Stimulated activated CD8-positive, alpha-beta memory T cell treated with anti-CD3 and anti-CD28 coated beads, Interleukin-4, amount 100 ng/mL, for 1 hour (primary cell): ENCODE results near the gene AGO3.
"Not testable (repeated sequence)": the region's sequence is repeated elsewhere in the genome, so short reads cannot be mapped to it uniquely, and the experiment has no call there.

ENCODE experiments used
- DNase-seq, 2 donors: peaks; one replicate each; pipeline ENCODE4 v3.0.0-alpha.2; 2020; ENCODE audit warnings: low read depth in 2 of 2, low spot score in 1 of 2

The AGO3 gene

DNA sequence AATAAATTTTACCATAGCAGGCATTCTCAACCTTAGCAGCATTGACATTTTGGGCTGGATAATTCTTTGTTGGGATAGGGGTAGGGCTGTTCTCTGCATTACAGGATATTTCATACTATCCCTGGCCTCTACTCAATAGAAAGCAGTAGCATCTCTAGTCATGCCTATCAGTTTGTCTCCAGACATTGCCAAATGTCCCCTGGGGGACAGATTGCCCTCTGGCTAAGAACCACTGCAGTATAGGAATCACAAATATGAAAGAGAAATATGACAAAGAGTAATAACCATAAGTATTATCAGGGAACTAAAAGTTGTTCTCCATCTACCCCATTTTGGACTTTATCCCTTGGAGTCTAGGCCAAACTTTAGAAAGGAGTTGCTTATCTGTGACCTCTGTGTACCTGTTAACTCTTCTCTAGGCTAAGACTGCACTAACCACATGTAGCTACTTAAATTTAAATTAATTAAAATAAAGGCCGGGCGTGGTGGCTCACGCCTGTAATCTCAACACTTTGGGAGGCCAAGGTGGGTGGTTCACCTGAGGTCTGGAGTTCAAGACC is 76.1 kb downstream of the AGO3 start:
- DNase-seq: no peak

GRCh38 chr1:36007741-36008140 is 76.8 kb downstream of the AGO3 start:
- no peak for DNase-seq

DNA sequence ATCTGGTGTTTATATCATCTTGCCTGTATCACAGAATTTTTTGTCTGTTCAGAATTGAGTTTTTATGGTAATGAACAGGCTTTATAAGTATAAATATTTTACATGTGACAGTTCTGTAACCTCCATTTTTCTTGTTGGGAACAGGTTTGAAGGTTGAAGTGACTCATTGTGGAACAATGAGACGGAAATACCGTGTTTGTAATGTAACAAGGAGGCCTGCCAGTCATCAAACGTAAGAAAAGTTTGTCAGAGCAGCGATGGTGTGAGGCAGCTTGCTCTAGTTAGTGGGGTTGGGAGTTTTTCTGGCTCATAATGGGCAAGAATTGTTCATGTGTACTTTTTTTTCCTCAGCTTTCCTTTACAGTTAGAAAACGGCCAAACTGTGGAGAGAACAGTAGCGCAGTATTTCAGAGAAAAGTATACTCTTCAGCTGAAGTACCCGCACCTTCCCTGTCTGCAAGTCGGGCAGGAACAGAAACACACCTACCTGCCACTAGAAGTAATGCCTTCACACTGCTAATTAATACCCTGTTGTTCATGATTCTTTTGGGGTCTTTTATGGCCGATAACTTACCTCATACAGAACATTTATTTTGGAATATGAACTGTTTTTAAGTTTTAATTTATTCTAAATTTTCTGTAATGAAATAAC is 77.8 kb downstream of the AGO3 start:
- DNase-seq: no peak

GRCh38 chr1:36014722-36015220 is 83.9 kb downstream of the AGO3 start:
- no peak for DNase-seq

GRCh38 chr1:36016686-36017085 is 85.8 kb downstream of the AGO3 start:
- no peak for DNase-seq

DNA sequence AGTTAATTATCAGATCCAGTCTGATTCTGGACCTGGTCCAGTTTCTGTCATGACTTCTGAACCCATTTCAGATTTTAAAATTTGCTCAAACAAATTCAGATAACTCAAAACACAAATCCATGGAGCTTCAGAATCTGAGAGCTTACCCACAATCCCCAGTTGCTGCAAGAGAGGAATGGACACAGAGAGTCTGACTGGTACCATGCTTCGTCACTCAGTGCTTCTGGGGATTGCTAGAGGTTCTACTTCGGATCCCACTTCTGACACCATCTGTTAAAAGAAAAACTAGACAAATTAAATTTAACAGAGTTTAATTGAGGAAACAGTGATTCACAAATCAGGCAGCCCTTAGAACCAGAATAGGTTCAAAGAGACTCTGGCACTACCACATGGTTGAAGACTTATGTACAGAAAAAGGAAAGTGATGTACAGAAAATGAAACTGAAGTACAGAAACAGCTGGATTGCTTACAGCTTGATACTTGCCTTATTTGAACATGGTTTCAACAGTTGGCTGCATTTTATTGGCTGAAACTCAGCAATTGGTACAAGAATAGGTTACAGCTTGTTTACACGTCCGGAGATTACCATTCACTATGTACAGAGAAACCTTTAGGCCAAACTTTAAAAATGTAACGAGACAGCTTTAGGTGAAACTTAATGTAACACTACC is 92.3 kb downstream of the AGO3 start:
- no peak for DNase-seq

DNA sequence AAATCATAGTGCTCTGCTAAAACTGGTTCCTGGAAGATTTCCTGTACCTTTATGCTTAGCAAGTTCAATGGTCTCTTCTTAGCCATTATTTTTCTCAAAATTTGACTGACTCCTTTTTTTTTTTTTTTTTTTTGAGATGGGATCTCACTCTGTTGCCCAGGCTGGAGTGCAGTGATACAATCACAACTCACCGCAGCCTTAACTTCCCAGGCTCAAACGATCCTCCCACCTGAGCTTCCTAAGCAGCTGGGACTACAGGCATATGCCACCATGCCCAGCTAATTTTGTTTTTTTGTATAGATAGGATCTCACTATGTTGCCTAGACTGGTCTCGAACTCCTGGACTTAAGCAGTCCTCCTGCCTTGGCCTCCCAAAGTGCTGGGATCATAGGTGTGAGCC is 93.1 kb downstream of the AGO3 start:
- DNase-seq: not testable (repeated sequence)

- DNase-seq: no peak
Observed at GRCh38 chr1:36024847-36025246, 93.9 kb downstream of the AGO3 start.

DNA sequence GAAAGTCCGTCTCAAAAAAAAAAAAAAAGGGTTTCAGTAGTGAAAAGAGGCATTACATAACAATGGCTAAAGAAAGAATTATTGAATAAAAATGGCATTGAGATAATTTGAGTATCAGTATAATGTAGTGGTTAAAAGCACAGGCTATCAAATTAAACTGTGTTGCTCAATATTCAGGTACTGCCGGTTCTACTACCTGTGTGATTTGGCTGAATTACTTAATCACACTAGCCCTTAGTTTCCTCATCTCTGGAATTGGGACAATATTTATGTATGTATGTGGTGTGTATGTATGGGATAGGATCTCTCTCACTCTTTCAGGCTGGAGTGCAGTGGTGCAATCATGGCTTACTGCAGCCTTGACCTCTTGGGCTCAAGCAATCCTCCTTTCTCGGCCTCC is 96.9 kb downstream of the AGO3 start:
- no peak for DNase-seq

GRCh38 chr1:36031441-36031840 is 100.5 kb downstream of the AGO3 start:
- no peak for DNase-seq

GRCh38 chr1:36034692-36035091 is 103.8 kb downstream of the AGO3 start:
- no peak for DNase-seq

GRCh38 chr1:36035154-36035553 is 104.2 kb downstream of the AGO3 start:
- no peak for DNase-seq

DNA sequence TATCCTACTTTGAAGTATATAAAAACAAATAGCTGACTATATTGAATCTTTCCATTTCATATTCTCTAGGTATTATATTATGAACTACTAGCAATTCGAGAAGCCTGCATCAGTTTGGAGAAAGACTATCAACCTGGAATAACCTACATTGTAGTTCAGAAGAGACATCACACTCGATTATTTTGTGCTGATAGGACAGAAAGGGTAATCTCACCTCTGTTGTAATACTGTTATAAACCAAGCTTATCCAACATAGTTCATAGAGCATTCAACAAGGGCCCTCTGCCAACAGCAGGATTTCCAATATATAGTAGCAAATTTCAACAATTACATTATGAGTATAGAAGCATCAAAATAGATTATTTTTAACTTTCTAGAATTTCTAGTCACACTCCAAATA is 109.3 kb downstream of the AGO3 start:
- DNase-seq: no peak

DNA sequence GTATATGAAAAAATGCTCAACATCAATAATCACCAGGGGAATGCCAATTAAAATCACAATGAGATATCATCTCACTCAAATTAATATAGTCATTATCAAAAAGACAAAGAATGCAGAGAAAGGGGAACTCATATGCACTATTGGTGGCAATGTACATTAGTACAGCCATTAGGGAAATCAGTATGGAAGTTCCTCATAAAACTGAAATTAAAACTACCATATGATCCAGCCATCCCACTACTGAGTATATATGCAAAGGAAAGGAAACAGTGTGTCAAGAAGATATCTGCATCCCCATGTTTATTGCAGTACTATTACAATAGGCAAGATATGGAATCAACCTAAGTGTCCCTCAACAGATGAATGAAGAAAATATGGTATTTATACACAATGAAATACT is 120.9 kb downstream of the AGO3 start:
- DNase-seq: no peak

DNA sequence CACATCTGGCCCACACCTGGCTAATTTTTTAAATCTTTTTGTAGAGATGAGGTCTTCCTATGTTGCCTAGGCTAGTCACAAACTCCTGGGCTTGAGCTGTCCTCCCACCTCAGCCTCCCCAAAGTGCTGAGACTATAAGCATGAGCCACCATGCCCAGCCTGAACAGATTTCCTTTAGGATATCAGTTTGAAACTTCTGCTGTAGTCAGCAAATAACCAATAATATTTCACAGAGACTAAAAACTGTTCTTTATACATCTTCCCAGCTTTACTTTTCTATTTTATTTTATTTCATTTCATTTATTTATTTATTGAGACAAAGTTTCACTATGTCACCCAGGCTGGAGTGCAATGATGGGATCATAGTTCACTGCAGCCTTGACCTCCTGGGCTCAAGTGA is 123.1 kb downstream of the AGO3 start:
- DNase-seq: no peak

GRCh38 chr1:36055706-36056105 is 124.8 kb downstream of the AGO3 start:
- no peak for DNase-seq

- no peak for DNase-seq
Observed at GRCh38 chr1:36062315-36062714, 131.4 kb downstream of the AGO3 start.

- no peak for DNase-seq
Observed at GRCh38 chr1:36067871-36068270, 137.0 kb downstream of the AGO3 start.

DNA sequence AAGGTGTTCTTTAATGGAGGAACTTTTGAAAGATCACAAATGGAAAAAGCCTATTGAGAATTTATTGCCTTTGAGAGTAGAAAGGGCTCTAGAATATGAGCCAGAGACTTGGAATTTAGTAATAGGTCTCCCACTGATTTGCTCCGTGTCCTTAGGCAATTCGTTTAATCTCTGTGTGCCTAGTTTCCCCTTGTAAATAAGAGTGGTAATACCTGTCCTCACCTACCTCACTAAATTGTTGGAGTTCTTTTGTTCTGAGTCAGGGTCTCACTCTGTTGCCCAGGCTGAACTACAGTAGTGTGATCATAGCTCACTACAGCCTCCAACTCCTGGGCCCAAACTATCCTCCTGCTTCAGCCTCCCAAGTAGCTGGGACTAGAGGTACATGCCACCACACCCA is 138.0 kb downstream of the AGO3 start:
- no peak for DNase-seq

DNA sequence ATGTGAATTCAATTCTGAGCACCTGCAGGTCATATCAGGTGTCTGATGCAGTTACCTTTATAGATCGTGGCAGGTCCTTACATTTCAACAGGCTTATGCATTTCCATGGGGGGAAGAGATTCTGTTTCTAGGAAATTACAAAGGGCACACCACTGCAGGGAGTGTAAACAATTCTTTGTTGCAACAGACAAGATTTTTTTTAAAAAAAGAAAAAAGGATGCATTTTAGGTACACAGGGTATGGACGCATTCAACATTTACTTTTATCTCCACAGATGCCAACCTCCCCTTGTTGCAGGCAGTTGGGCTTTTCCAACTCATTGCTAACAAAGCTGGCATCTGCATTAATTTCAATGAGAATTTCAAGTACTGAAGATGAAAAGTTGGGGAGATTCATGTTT is 139.4 kb downstream of the AGO3 start:
- no peak for DNase-seq

GRCh38 chr1:36076979-36077573 is 146.2 kb downstream of the AGO3 start:
- DNase-seq: no peak

DNA sequence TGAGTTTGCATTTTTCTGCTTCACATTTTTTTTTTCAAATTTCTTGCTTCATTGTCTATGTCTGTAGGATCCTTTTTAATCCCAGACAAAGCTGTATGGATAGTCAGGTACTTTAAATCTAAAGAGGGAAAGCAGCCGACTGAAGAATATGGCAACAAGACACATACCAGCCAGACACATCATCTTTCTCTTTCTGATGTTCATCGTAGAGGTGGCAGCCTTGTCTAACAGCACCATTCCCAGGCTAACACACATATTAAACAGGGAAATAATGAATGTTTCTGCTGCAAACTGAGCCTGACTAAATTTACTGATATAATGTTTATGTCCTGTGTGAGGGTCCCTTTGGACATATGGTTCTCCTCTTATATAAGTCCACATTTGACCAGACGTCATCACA is 149.3 kb downstream of the AGO3 start:
- DNase-seq: no peak
